ENCODE measurements around the gene ZSCAN9.

- no peak for TF ChIP-seq EZH2 (IDR thresholded peaks at IDR 0.05; ENCODE audit: borderline replicate concordance, low read depth, low read length, severe bottlenecking)
- TF ChIP-seq, protein P1, sequence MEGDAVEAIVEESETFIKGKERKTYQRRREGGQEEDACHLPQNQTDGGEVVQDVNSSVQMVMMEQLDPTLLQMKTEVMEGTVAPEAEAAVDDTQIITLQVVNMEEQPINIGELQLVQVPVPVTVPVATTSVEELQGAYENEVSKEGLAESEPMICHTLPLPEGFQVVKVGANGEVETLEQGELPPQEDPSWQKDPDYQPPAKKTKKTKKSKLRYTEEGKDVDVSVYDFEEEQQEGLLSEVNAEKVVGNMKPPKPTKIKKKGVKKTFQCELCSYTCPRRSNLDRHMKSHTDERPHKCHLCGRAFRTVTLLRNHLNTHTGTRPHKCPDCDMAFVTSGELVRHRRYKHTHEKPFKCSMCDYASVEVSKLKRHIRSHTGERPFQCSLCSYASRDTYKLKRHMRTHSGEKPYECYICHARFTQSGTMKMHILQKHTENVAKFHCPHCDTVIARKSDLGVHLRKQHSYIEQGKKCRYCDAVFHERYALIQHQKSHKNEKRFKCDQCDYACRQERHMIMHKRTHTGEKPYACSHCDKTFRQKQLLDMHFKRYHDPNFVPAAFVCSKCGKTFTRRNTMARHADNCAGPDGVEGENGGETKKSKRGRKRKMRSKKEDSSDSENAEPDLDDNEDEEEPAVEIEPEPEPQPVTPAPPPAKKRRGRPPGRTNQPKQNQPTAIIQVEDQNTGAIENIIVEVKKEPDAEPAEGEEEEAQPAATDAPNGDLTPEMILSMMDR (IDR thresholded peaks at IDR 0.05; ENCODE audit: borderline replicate concordance, extremely low read depth, low read length, poor library complexity, severe bottlenecking), result no peak
Observed at GRCh38 chr6:28239636-28240035, 14.6 kb downstream of the ZSCAN9 start.

All from DND-41 (cell line).